A549 (cell line): ENCODE data around the gene RPTOR. TPM values are rescaled to one million over a fixed set of nuclear protein-coding genes. Genes with fewer than 3 reads are reported as not detected.

Source experiments
- ATAC-seq, 2 experiments: fragments of 200-7000 bp in 1 of 2; fragments of >200 bp in 1 of 2; cut with Nextera tagmentation in 1 of 2; cut with Tn5 transposase in 1 of 2; 3 replicates each; pipeline versions ENCODE4 v1.8.0 to v1.9.1; 2018 to 2020; ENCODE audit warnings: mild to moderate bottlenecking in 1 of 2, moderate library complexity in 1 of 2
- CTCF ChIA-PET: fragments of 300-600 bp; sonication (Branson Sonifier 250); formaldehyde crosslinking; extraction: SDS; loops from one replicate; lab custom pipeline; 2021; ENCODE audit warnings: antibody characterized with exemption, inconsistent platforms; lab: Yijun Ruan, JAX
- POLR2A ChIA-PET: fragments of 350-600 bp; formaldehyde crosslinking; extraction: SDS; loops from one replicate; lab custom pipeline; 2021; ENCODE audit warnings: antibody characterized with exemption, inconsistent platforms; lab: Yijun Ruan, JAX
- DNase-seq, 2 experiments: peaks; one replicate each; pipeline versions ENCODE4 v3.0.0 to v3.0.0-alpha.2; 2011 to 2016; ENCODE audit warnings: low read depth in 1 of 2, low spot score in 1 of 2
- FAIRE-seq: peaks from 2 replicates; lab custom pipeline; 2011; peaks lifted over from hg19 to GRCh38; lab: Jason Lieb, UNC
- H3K27ac ChIP-seq, 2 experiments: fragments of >200 bp; sonication (Bioruptor Twin); formaldehyde crosslinking; 3 replicates each; pipeline ENCODE4 v1.5.1; 2016 to 2017
- H3K4me1 ChIP-seq: fragments of >200 bp; sonication (Bioruptor Twin); formaldehyde crosslinking; 3 replicates; pipeline ENCODE4 v1.6.1; 2016
- H3K4me2 ChIP-seq: fragments of >200 bp; sonication (Bioruptor Twin); formaldehyde crosslinking; 3 replicates; pipeline ENCODE4 v1.6.1; 2016
- H3K4me3 ChIP-seq: fragments of >200 bp; sonication (Bioruptor Twin); formaldehyde crosslinking; 3 replicates; pipeline ENCODE4 v1.5.1; 2016
- H3K9me3 ChIP-seq: fragments of >200 bp; sonication (Bioruptor Twin); formaldehyde crosslinking; 3 replicates; pipeline ENCODE4 v1.6.1; 2016
- BHLHE40 ChIP-seq: IDR thresholded peaks from 2 replicates; pipeline ENCODE4 v1.6.1; 2012; ENCODE audit warnings: low read depth, low read length, inconsistent platforms
- CHD2 ChIP-seq: fragments of 150-350 bp; IDR thresholded peaks from 2 replicates; pipeline ENCODE4 v1.6.1; 2014; ENCODE audit warnings: low read length; ENCODE audit not compliant: partially characterized antibody
- EHF ChIP-seq: fragments of 250-450 bp; sonication (Bioruptor Pico); IDR thresholded peaks from 2 replicates; pipeline ENCODE4 v1.5.0; 2020; ENCODE audit warnings: mild to moderate bottlenecking
- EP300 ChIP-seq, 2 experiments: fragments of >200 bp; sonication (Bioruptor Twin); formaldehyde crosslinking; IDR thresholded peaks; 2 replicates in 1 of 2; 3 replicates in 1 of 2; pipeline ENCODE4 v1.6.1; 2016 to 2017
- FOSB ChIP-seq: fragments of 250-450 bp; sonication (Bioruptor Pico); IDR thresholded peaks from 2 replicates; pipeline ENCODE4 v1.5.0; 2020; ENCODE audit warnings: mild to moderate bottlenecking, moderate library complexity
- HDAC2 ChIP-seq: fragments of 200-600 bp; sonication (generic); IDR thresholded peaks from 2 replicates; pipeline ENCODE4 v1.6.1; 2016
- HEYL ChIP-seq: fragments of 250-450 bp; sonication (Bioruptor Pico); IDR thresholded peaks from 2 replicates; pipeline ENCODE4 v1.8.0; 2021; ENCODE audit warnings: mild to moderate bottlenecking, moderate library complexity
- HOXA7 ChIP-seq: fragments of 250-450 bp; sonication (Bioruptor Pico); IDR thresholded peaks from 2 replicates; pipeline ENCODE4 v1.5.0; 2020; ENCODE audit warnings: mild to moderate bottlenecking, moderate library complexity
- JUNB ChIP-seq: fragments of >200 bp; sonication (Bioruptor Twin); formaldehyde crosslinking; IDR thresholded peaks from 2 replicates; pipeline ENCODE4 v1.6.1; 2016
- KDM1A ChIP-seq: fragments of 200-600 bp; sonication (generic); IDR thresholded peaks from 2 replicates; pipeline ENCODE4 v1.6.1; 2016; ENCODE audit warnings: low read depth, mild to moderate bottlenecking
- KDM5A ChIP-seq: fragments of 200-600 bp; sonication (generic); IDR thresholded peaks from 2 replicates; pipeline ENCODE4 v1.6.1; 2016; ENCODE audit warnings: antibody characterized with exemption, mild to moderate bottlenecking
- NFE2L2 ChIP-seq: fragments of 150-350 bp; conservative IDR thresholded peaks from 2 replicates; pipeline ENCODE4 v1.6.1; 2014; ENCODE audit warnings: low read length
- NPAS2 ChIP-seq: fragments of 250-450 bp; sonication (Bioruptor Pico); IDR thresholded peaks from 2 replicates; pipeline ENCODE4 v1.8.0; 2022; ENCODE audit warnings: mild to moderate bottlenecking, moderate library complexity, borderline replicate concordance
- POLR2AphosphoS2 ChIP-seq: conservative IDR thresholded peaks from 2 replicates; pipeline ENCODE4 v1.6.1; 2012; ENCODE audit warnings: low read length, improper control_type of control experiment, inconsistent platforms
- RAD21 ChIP-seq, 2 experiments: fragments of >200 bp in 1 of 2; sonication (Bioruptor Twin) in 1 of 2; formaldehyde crosslinking in 1 of 2; IDR thresholded peaks in 1 of 2; conservative IDR thresholded peaks in 1 of 2; 2 replicates in 1 of 2; 3 replicates in 1 of 2; pipeline ENCODE4 v1.6.1; 2012 to 2018; ENCODE audit warnings: inconsistent platforms in 1 of 2
- SMC3 ChIP-seq: fragments of >200 bp; sonication (Bioruptor Twin); formaldehyde crosslinking; IDR thresholded peaks from 3 replicates; pipeline ENCODE4 v1.6.1; 2018; ENCODE audit warnings: inconsistent platforms
- ZC3H11A ChIP-seq: fragments of 450-650 bp; IDR thresholded peaks from 2 replicates; pipeline ENCODE4 v1.6.1; 2014; ENCODE audit warnings: antibody characterized with exemption, mild to moderate bottlenecking
- ZFP36 ChIP-seq: fragments of 450-650 bp; IDR thresholded peaks from 2 replicates; pipeline ENCODE4 v1.6.1; 2014; ENCODE audit warnings: borderline replicate concordance; ENCODE audit not compliant: partially characterized antibody
- ZSCAN20 ChIP-seq: fragments of 250-450 bp; sonication (Bioruptor Pico); IDR thresholded peaks from 2 replicates; pipeline ENCODE4 v1.8.0; 2022; ENCODE audit warnings: mild to moderate bottlenecking, moderate library complexity
- WGBS: methylation state at CpG from one replicate; pipeline ENCODE4 v1.1.6; 2017; ENCODE audit errors: missing lambda C conversion rate; 5-methylcytosine and 5-hydroxymethylcytosine counted together
- polyA plus RNA-seq, 4 experiments: library from polyadenylated mRNA; depleted of rRNA in 3 of 4; stranded (reverse); fragments of >200 nt; fragmentation: RNase III in 1 of 4; extraction: RNeasy Plus Mini Kit Qiagen cat#74134 plus additional on column Dnase treatment in 1 of 4; gene quantifications; 2 replicates in 3 of 4; 3 replicates in 1 of 4; pipeline ENCODE4 v1.2.3, GENCODE V29; 2011 to 2017
- TF ChIP-seq, protein P1 (sequence below): fragments of >200 bp; sonication (Bioruptor Twin); formaldehyde crosslinking; IDR thresholded peaks from 3 replicates; pipeline ENCODE4 v1.6.1; 2016
- TF ChIP-seq, protein P2 (sequence below): IDR thresholded peaks from 2 replicates; pipeline ENCODE4 v1.6.1; 2012
- TF ChIP-seq, protein P3 (sequence below): fragments of 200-600 bp; sonication (generic); IDR thresholded peaks from 2 replicates; pipeline ENCODE4 v1.6.1; 2016; ENCODE audit warnings: antibody characterized with exemption, mild to moderate bottlenecking, moderate library complexity
- TF ChIP-seq, protein P4 (sequence below): fragments of >200 bp; sonication (Bioruptor Twin); formaldehyde crosslinking; IDR thresholded peaks from 2 replicates; pipeline ENCODE4 v1.6.1; 2016
- TF ChIP-seq, protein P5 (sequence below): fragments of 450-650 bp; IDR thresholded peaks from 2 replicates; pipeline ENCODE4 v1.6.1; 2014; ENCODE audit warnings: antibody characterized with exemption

RPTOR gene
- polyA plus RNA-seq, 2 of the 4 experiments (the other 2 are of a cell fraction) = 10.8 to 27.1 TPM

DNA sequence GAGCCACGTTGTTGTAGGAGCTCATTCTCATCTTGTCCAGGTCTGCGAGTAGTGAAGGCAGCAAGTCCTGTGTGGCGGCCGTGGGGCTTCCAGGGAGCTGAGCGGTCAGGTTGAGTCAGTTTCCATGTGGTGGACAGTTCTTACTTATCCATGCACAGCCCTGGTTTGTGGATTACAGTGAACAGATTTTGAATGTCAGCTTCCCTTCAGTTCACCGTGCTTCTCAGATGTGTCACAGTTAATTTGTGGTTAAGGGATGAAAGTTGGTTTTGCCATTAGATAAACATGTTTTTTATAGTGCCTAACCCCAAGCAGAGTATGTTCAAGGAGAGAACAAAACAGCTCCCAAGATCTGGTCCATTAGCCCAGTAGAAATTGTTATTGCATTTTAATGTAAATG lies 103.1 kb downstream of the RPTOR start:
- Histone ChIP-seq H3K27ac (no peak overlapping the region), H3K4me3 (no peak overlapping the region), H3K9me3 (no peaks in the 10 kb centered on the region), H3K4me1 (no peaks in the 10 kb centered on the region), H3K4me2 (no peak overlapping the region)
- no peak for ATAC-seq
- no peak for FAIRE-seq
- WGBS = 94% methylated on average over 6 of the region's 6 CpGs
- DNase-seq = no peak
- POLR2A ChIA-PET = no interaction called here
- CTCF ChIA-PET = interaction anchor here (0.9 to 1.6 kb wide), 4 partner anchors 11 to 72 kb away, joined by 3 to 4 read pairs (median 4); no protein-coding TSS in a partner anchor
- TF ChIP-seq, protein P1, sequence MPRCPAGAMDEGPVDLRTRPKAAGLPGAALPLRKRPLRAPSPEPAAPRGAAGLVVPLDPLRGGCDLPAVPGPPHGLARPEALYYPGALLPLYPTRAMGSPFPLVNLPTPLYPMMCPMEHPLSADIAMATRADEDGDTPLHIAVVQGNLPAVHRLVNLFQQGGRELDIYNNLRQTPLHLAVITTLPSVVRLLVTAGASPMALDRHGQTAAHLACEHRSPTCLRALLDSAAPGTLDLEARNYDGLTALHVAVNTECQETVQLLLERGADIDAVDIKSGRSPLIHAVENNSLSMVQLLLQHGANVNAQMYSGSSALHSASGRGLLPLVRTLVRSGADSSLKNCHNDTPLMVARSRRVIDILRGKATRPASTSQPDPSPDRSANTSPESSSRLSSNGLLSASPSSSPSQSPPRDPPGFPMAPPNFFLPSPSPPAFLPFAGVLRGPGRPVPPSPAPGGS = no peak
- TF ChIP-seq POLR2AphosphoS2 = no peak
- no peak for TF ChIP-seq RAD21 (conservative IDR thresholded peaks at IDR 0.05 in 1 of 2, IDR thresholded peaks at IDR 0.05 in 1 of 2)
- no peak for TF ChIP-seq ZFP36
- TF ChIP-seq FOSB (CRISPR knock-in tag) = no peak
- TF ChIP-seq ZSCAN20 (CRISPR knock-in tag) = no peak
- TF ChIP-seq NPAS2 (CRISPR knock-in tag) = no peak
- no peak for TF ChIP-seq JUNB
- TF ChIP-seq HOXA7 = no peak
- TF ChIP-seq KDM5A = no peak
- TF ChIP-seq, protein P2, sequence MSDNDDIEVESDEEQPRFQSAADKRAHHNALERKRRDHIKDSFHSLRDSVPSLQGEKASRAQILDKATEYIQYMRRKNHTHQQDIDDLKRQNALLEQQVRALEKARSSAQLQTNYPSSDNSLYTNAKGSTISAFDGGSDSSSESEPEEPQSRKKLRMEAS = no peak

DNA sequence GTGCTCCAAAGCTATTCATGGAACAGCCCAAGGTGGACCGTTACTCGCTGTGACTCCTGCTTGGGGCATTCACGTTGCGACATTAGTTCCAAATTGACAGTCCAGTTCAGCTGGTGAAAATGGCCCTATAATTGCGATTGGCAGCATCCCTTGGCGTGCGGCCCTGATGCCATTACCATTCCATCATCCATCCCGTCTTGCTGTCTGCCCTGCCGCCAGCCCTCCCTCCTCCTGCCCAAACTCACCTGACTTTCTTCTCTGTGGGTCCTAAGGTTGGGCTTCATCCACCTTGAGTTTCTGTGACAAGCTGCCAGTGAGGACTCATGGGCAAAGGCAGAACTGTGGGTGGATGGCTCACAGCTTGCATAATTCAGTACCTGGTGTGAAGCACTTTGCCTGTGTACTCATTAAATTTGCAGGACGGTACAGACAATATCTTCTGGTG lies 104.6 kb downstream of the RPTOR start:
- ChIA-PET CTCF (interaction anchor here (0.7 to 2.9 kb wide), 14 partner anchors 10 to 224 kb away, joined by 3 to 15 read pairs (median 5); no protein-coding TSS in a partner anchor), POLR2A (no interaction called here)
- Histone ChIP-seq H3K4me1 (no peaks in the 10 kb centered on the region), H3K4me2 (no peak overlapping the region), H3K4me3 (no peak overlapping the region), H3K9me3 (peaks cover 8% of the 10 kb centered on the region; the same call in 1 of the 3 replicates), H3K27ac (no peak overlapping the region)
- ATAC-seq (no peak), DNase-seq (no peak), FAIRE-seq (no peak)
- 88% methylated on average over 10 of the region's 10 CpGs for WGBS
- TF ChIP-seq HEYL (no peak), EP300 (IDR thresholded peaks at IDR 0.05) (no peak), KDM5A (no peak), NFE2L2 (no peak), POLR2AphosphoS2 (no peak), CHD2 (no peak), FOSB (CRISPR knock-in tag) (no peak), KDM1A (no peak), HDAC2 (no peak), ZC3H11A (no peak), EHF (CRISPR knock-in tag) (no peak), SMC3 (no peak), BHLHE40 (no peak), RAD21 (conservative IDR thresholded peaks at IDR 0.05 in 1 of 2, IDR thresholded peaks at IDR 0.05 in 1 of 2) (no peak)
- TF ChIP-seq, protein P3, sequence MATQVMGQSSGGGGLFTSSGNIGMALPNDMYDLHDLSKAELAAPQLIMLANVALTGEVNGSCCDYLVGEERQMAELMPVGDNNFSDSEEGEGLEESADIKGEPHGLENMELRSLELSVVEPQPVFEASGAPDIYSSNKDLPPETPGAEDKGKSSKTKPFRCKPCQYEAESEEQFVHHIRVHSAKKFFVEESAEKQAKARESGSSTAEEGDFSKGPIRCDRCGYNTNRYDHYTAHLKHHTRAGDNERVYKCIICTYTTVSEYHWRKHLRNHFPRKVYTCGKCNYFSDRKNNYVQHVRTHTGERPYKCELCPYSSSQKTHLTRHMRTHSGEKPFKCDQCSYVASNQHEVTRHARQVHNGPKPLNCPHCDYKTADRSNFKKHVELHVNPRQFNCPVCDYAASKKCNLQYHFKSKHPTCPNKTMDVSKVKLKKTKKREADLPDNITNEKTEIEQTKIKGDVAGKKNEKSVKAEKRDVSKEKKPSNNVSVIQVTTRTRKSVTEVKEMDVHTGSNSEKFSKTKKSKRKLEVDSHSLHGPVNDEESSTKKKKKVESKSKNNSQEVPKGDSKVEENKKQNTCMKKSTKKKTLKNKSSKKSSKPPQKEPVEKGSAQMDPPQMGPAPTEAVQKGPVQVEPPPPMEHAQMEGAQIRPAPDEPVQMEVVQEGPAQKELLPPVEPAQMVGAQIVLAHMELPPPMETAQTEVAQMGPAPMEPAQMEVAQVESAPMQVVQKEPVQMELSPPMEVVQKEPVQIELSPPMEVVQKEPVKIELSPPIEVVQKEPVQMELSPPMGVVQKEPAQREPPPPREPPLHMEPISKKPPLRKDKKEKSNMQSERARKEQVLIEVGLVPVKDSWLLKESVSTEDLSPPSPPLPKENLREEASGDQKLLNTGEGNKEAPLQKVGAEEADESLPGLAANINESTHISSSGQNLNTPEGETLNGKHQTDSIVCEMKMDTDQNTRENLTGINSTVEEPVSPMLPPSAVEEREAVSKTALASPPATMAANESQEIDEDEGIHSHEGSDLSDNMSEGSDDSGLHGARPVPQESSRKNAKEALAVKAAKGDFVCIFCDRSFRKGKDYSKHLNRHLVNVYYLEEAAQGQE = no peak
- TF ChIP-seq, protein P4, sequence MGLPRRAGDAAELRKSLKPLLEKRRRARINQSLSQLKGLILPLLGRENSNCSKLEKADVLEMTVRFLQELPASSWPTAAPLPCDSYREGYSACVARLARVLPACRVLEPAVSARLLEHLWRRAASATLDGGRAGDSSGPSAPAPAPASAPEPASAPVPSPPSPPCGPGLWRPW = no peak
- TF ChIP-seq, protein P5, sequence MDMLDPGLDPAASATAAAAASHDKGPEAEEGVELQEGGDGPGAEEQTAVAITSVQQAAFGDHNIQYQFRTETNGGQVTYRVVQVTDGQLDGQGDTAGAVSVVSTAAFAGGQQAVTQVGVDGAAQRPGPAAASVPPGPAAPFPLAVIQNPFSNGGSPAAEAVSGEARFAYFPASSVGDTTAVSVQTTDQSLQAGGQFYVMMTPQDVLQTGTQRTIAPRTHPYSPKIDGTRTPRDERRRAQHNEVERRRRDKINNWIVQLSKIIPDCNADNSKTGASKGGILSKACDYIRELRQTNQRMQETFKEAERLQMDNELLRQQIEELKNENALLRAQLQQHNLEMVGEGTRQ = no peak
